H9 (cell line): ENCODE measurements around the gene TUBB2B. TPM values are rescaled to one million over a fixed set of nuclear protein-coding genes. Genes with fewer than 3 reads are reported as not detected.

Source experiments
- DNase-seq: peaks from one replicate; pipeline ENCODE4 v3.0.0-alpha.2; 2017
- H2AFZ ChIP-seq: one replicate; pipeline ENCODE4 v1.6.1; 2013; ENCODE audit warnings: mild to moderate bottlenecking, low read length, control low read depth, moderate library complexity
- H2AK5ac ChIP-seq: 2 replicates; pipeline ENCODE4 v1.6.1; 2013; ENCODE audit warnings: low read length, control low read depth, mixed read lengths; ENCODE audit not compliant: insufficient read length
- H2BK120ac ChIP-seq: one replicate; pipeline ENCODE4 v1.6.1; 2013; ENCODE audit warnings: low read depth, mild to moderate bottlenecking, low read length, control low read depth, inconsistent platforms; ENCODE audit not compliant: poor library complexity, severe bottlenecking
- H2BK12ac ChIP-seq: 2 replicates; pipeline ENCODE4 v1.6.1; 2013; ENCODE audit warnings: low read length, control low read depth, mixed read lengths, low read depth; ENCODE audit not compliant: insufficient read length
- H2BK15ac ChIP-seq: 2 replicates; pipeline ENCODE4 v1.6.1; 2013; ENCODE audit warnings: low read depth, low read length, control low read depth
- H2BK20ac ChIP-seq: one replicate; pipeline ENCODE4 v1.6.1; 2013; ENCODE audit warnings: low read depth, mild to moderate bottlenecking, low read length, control low read depth, inconsistent platforms; ENCODE audit not compliant: poor library complexity, severe bottlenecking
- H2BK5ac ChIP-seq: 2 replicates; pipeline ENCODE4 v1.6.1; 2013; ENCODE audit warnings: low read length, control low read depth, mixed read lengths; ENCODE audit not compliant: insufficient read length
- H3K14ac ChIP-seq: 2 replicates; pipeline ENCODE4 v1.6.1; 2013; ENCODE audit warnings: low read length, control low read depth; ENCODE audit not compliant: insufficient read depth
- H3K18ac ChIP-seq: 2 replicates; pipeline ENCODE4 v1.6.1; 2013; ENCODE audit warnings: low read depth, mild to moderate bottlenecking, mixed read lengths, low read length, control low read depth; ENCODE audit not compliant: insufficient read length
- H3K23ac ChIP-seq: 2 replicates; pipeline ENCODE4 v1.6.1; 2013; ENCODE audit warnings: low read length, control low read depth, mixed read lengths, low read depth; ENCODE audit not compliant: insufficient read length
- H3K23me2 ChIP-seq: 2 replicates; pipeline ENCODE4 v1.6.1; 2013; ENCODE audit warnings: low read depth, mild to moderate bottlenecking, mixed read lengths, low read length, control low read depth; ENCODE audit not compliant: insufficient read length, poor library complexity, severe bottlenecking
- H3K27ac ChIP-seq: 2 replicates; pipeline ENCODE4 v1.5.1; 2013; ENCODE audit warnings: low read length, control low read depth, mixed read lengths, low read depth; ENCODE audit not compliant: insufficient read length
- H3K27me3 ChIP-seq: 2 replicates; pipeline ENCODE4 v1.6.1; 2013; ENCODE audit warnings: low read length, control low read depth, inconsistent platforms; ENCODE audit not compliant: insufficient read depth
- H3K4ac ChIP-seq: 2 replicates; pipeline ENCODE4 v1.6.1; 2013; ENCODE audit warnings: low read depth, mild to moderate bottlenecking, control low read depth, inconsistent platforms, low read length, moderate library complexity
- H3K4me1 ChIP-seq: 2 replicates; pipeline ENCODE4 v1.6.1; 2013; ENCODE audit warnings: low read length, control low read depth, inconsistent platforms; ENCODE audit not compliant: insufficient read depth
- H3K4me2 ChIP-seq: 2 replicates; pipeline ENCODE4 v1.6.1; 2013; ENCODE audit warnings: low read length, control low read depth, mixed read lengths; ENCODE audit not compliant: insufficient read length, insufficient read depth
- H3K56ac ChIP-seq: 2 replicates; pipeline ENCODE4 v1.6.1; 2013; ENCODE audit warnings: low read depth, mild to moderate bottlenecking, mixed read lengths, low read length, control low read depth; ENCODE audit not compliant: insufficient read length
- H3K79me1 ChIP-seq: 2 replicates; pipeline ENCODE4 v1.6.1; 2013; ENCODE audit warnings: low read depth, mild to moderate bottlenecking, moderate library complexity, low read length, control low read depth, inconsistent platforms; ENCODE audit not compliant: insufficient read depth, poor library complexity, severe bottlenecking
- H3K79me2 ChIP-seq: 2 replicates; pipeline ENCODE4 v1.6.1; 2013; ENCODE audit warnings: low read length, control low read depth, inconsistent platforms; ENCODE audit not compliant: insufficient read depth
- H3K9ac ChIP-seq: 2 replicates; pipeline ENCODE4 v1.6.1; 2013; ENCODE audit warnings: low read length, control low read depth, mixed read lengths; ENCODE audit not compliant: insufficient read length; ENCODE audit errors: extremely low read depth
- H3K9me3 ChIP-seq: one replicate; pipeline ENCODE4 v1.6.1; 2013; ENCODE audit warnings: low read depth, low read length, inconsistent platforms; ENCODE audit not compliant: control insufficient read depth
- H3T11ph ChIP-seq: one replicate; pipeline ENCODE4 v1.6.1; 2013; ENCODE audit warnings: mild to moderate bottlenecking, low read length, control low read depth, inconsistent platforms
- H4K20me1 ChIP-seq: one replicate; pipeline ENCODE4 v1.6.1; 2013; ENCODE audit not compliant: control insufficient read depth, insufficient read length, insufficient read depth
- H4K5ac ChIP-seq: 2 replicates; pipeline ENCODE4 v1.6.1; 2013; ENCODE audit warnings: low read depth, mild to moderate bottlenecking, mixed read lengths, low read length, control low read depth; ENCODE audit not compliant: insufficient read length
- H4K8ac ChIP-seq: replicated peaks from 2 replicates; pipeline ENCODE4 v1.6.1; 2013; ENCODE audit warnings: low read length, control low read depth, mixed read lengths, low read depth; ENCODE audit not compliant: insufficient read length
- H4K91ac ChIP-seq: 2 replicates; pipeline ENCODE4 v1.6.1; 2013; ENCODE audit warnings: low read depth, mild to moderate bottlenecking, moderate library complexity, mixed read lengths, low read length, control low read depth; ENCODE audit not compliant: insufficient read length
- H3K27ac Mint-ChIP-seq, 3 experiments: 2 replicates in 2 of 3; 3 replicates in 1 of 3; pipeline ENCODE4 v1.8.0; 2020 to 2021; ENCODE audit warnings: mixed read lengths in 3 of 3, mild to moderate bottlenecking in 1 of 3, moderate library complexity in 1 of 3
- H3K27me3 Mint-ChIP-seq: 2 replicates; pipeline ENCODE4 v1.8.0; 2021; ENCODE audit warnings: low read depth, mild to moderate bottlenecking, moderate library complexity, mixed read lengths
- H3K36me3 Mint-ChIP-seq, 3 experiments: 2 replicates in 2 of 3; 3 replicates in 1 of 3; pipeline ENCODE4 v1.8.0; 2020 to 2021; ENCODE audit warnings: low read depth in 3 of 3, mixed read lengths in 3 of 3; ENCODE audit not compliant: insufficient read depth in 1 of 3
- H3K4me1 Mint-ChIP-seq, 2 experiments: 2 replicates each; pipeline ENCODE4 v1.8.0; 2020; ENCODE audit warnings: mixed read lengths in 2 of 2
- H3K4me3 Mint-ChIP-seq, 2 experiments: 2 replicates in 1 of 2; 3 replicates in 1 of 2; pipeline ENCODE4 v1.8.0; 2020 to 2021; ENCODE audit warnings: mild to moderate bottlenecking in 2 of 2, mixed read lengths in 2 of 2, moderate library complexity in 1 of 2
- H3K9me3 Mint-ChIP-seq, 2 experiments: 2 replicates in 1 of 2; 3 replicates in 1 of 2; pipeline ENCODE4 v1.8.0; 2020; ENCODE audit warnings: mild to moderate bottlenecking in 2 of 2, mixed read lengths in 2 of 2, moderate library complexity in 1 of 2
- CTCF ChIP-seq: fragments of 200-600 bp; sonication (generic); conservative IDR thresholded peaks from 3 replicates; pipeline ENCODE4 v1.8.0; 2021; ENCODE audit warnings: antibody characterized with exemption, mild to moderate bottlenecking
- WGBS: extraction: QIAGEN DNeasy Blood & Tissue Kit; methylation state at CpG from one replicate; pipeline ENCODE4 v1.1.7; 2013; ENCODE audit warnings: missing lambda C conversion rate, low lambda C conversion rate, mixed read lengths; ENCODE audit not compliant: insufficient read length; ENCODE audit errors: extremely low coverage; 5-methylcytosine and 5-hydroxymethylcytosine counted together
- total RNA-seq: library from RNA; stranded (reverse); gene quantifications from 2 replicates; pipeline ENCODE4 v1.2.1, GENCODE V29; 2021

Gene TUBB2B
- total RNA-seq, 1 experiment from 2014 or later, result 320 TPM

GRCh38 chr6:3244003-3244831 lies 16.8 kb upstream of the TUBB2B start:
- Histone ChIP-seq H3K9ac (no peak overlapping the region), H3K4me2 (no peak overlapping the region), H2BK12ac (no peak overlapping the region), H3K4me1 (peaks cover 1% of the 10 kb centered on the region; the same call in 1 of the 2 replicates), H3K79me1 (no peaks in the 10 kb centered on the region), H3K79me2 (no peaks in the 10 kb centered on the region), H4K91ac (no peak overlapping the region), H3K23me2 (no peaks in the 10 kb centered on the region), H3K56ac (no peak overlapping the region), H2BK5ac (no peak overlapping the region), H2BK20ac (no peak overlapping the region), H2AFZ (no peak overlapping the region), H3K27ac (no peak overlapping the region), H3K14ac (no peak overlapping the region), H3K9me3 (no peaks in the 10 kb centered on the region), H4K5ac (no peak overlapping the region), H2BK15ac (no peak overlapping the region), H3K23ac (no peak overlapping the region), H3K18ac (no peak overlapping the region), H2AK5ac (no peak overlapping the region), H2BK120ac (no peak overlapping the region), H3K27me3 (no peaks in the 10 kb centered on the region), H3T11ph (no peak overlapping the region), H4K8ac (no peak overlapping the region), H4K20me1 (no peaks in the 10 kb centered on the region), H3K4ac (no peak overlapping the region)
- H3K4me1 Mint-ChIP-seq, result peaks cover 14 to 20% of the 10 kb centered on the region in 2 experiments
- no peak for DNase-seq
- TF ChIP-seq CTCF, result no peak
- no peak overlapping the region for H3K27ac Mint-ChIP-seq
- WGBS, result no CpG with 5 or more reads among the region's 8 CpGs
- H3K4me3 Mint-ChIP-seq, result no peak overlapping the region
- H3K9me3 Mint-ChIP-seq, result no peaks in the 10 kb centered on the region
- H3K27me3 Mint-ChIP-seq, result no peaks in the 10 kb centered on the region; the same call in none of the 2 replicates
- no peaks in the 10 kb centered on the region for H3K36me3 Mint-ChIP-seq
